ENCODE measurements around the gene PSMC4.

The PSMC4 gene

GRCh38 chr19:39996218-39996810 is 25.3 kb downstream of the PSMC4 start:
- peak; percentile 5 for DNase-seq (ENCODE audit: extremely low read depth, low read depth)
- peak overlapping the region; percentile 65 for H3K4me3 ChIP-seq (replicated peaks; ENCODE audit: low read depth, low read length)
- TF ChIP-seq CTCF (IDR thresholded peaks at IDR 0.05; ENCODE audit: low read depth, low read length, missing control alignments): no peak

- peak; percentile 53 for DNase-seq (ENCODE audit: extremely low read depth, low read depth)
- no peak for TF ChIP-seq CTCF (IDR thresholded peaks at IDR 0.05; ENCODE audit: low read depth, low read length, missing control alignments)
- H3K4me3 ChIP-seq (replicated peaks; ENCODE audit: low read depth, low read length): peak within 1 kb of the TSS; percentile 65
These were observed 26.1 kb downstream of the PSMC4 start, which contains the start of gene ZNF546 for GRCh38 chr19:39996811-39997637. ZNF546 (plus strand) TSS chr19:39997060; CDS start chr19:39998327, 1,267 bp downstream.

GRCh38 chr19:39997638-39998216 is 26.8 kb downstream of the PSMC4 start:
- peak overlapping the region; percentile 65 for H3K4me3 ChIP-seq (replicated peaks; ENCODE audit: low read depth, low read length)
- DNase-seq (ENCODE audit: extremely low read depth, low read depth): no peak
- TF ChIP-seq CTCF (IDR thresholded peaks at IDR 0.05; ENCODE audit: low read depth, low read length, missing control alignments): no peak

GRCh38 chr19:39998501-39998900 is 27.5 kb downstream of the PSMC4 start:
- no peak for TF ChIP-seq CTCF (IDR thresholded peaks at IDR 0.05; ENCODE audit: low read depth, low read length, missing control alignments)
- DNase-seq (ENCODE audit: extremely low read depth, low read depth): no peak
- no peak overlapping the region for H3K4me3 ChIP-seq (replicated peaks; ENCODE audit: low read depth, low read length)

GRCh38 chr19:40005691-40006272 is 34.8 kb downstream of the PSMC4 start:
- H3K4me3 ChIP-seq (replicated peaks; ENCODE audit: low read depth, low read length): no peak overlapping the region
- no peak for DNase-seq (ENCODE audit: extremely low read depth, low read depth)
- TF ChIP-seq CTCF (IDR thresholded peaks at IDR 0.05; ENCODE audit: low read depth, low read length, missing control alignments): no peak

- TF ChIP-seq CTCF (IDR thresholded peaks at IDR 0.05; ENCODE audit: low read depth, low read length, missing control alignments): no peak
- H3K4me3 ChIP-seq (replicated peaks; ENCODE audit: low read depth, low read length): no peak overlapping the region
- peak; percentile 73 for DNase-seq (ENCODE audit: extremely low read depth, low read depth)
These were observed 35.3 kb downstream of the PSMC4 start for GRCh38 chr19:40006273-40006691.

Data from HFF-Myc (cell line).